Smooth muscle cell (in vitro differentiated cells): Measurements from ENCODE around the gene SULF2. TPM values are rescaled to one million over a fixed set of nuclear protein-coding genes. Genes with fewer than 3 reads are reported as not detected.

ENCODE experiments used
- DNase-seq: peaks from one replicate; lab custom pipeline; 2025; ENCODE audit not compliant: unreplicated experiment; lab: John Stamatoyannopoulos, UW
- H2AFZ ChIP-seq: fragments of 200-600 bp; sonication (generic); 2 replicates; pipeline ENCODE4 v1.6.0; 2016; ENCODE audit warnings: antibody characterized with exemption, low read depth, mild to moderate bottlenecking
- H3F3A ChIP-seq: fragments of 200-600 bp; sonication (generic); 2 replicates; pipeline ENCODE4 v1.6.0; 2017; ENCODE audit warnings: antibody characterized with exemption, low read depth
- H3K27ac ChIP-seq: fragments of 200-600 bp; sonication (generic); 2 replicates; pipeline ENCODE4 v1.5.1; 2016; ENCODE audit warnings: low read depth, mild to moderate bottlenecking
- H3K27me3 ChIP-seq: fragments of 200-600 bp; sonication (generic); 2 replicates; pipeline ENCODE4 v1.6.1; 2016; ENCODE audit warnings: low read depth, mild to moderate bottlenecking
- H3K36me3 ChIP-seq: fragments of 200-600 bp; sonication (generic); 2 replicates; pipeline ENCODE4 v1.5.1; 2016; ENCODE audit warnings: low read depth
- H3K4me1 ChIP-seq: fragments of 200-600 bp; sonication (generic); 2 replicates; pipeline ENCODE4 v1.5.1; 2016; ENCODE audit warnings: low read depth
- H3K4me2 ChIP-seq: fragments of 200-600 bp; sonication (generic); 2 replicates; pipeline ENCODE4 v1.6.0; 2016; ENCODE audit warnings: mild to moderate bottlenecking
- H3K4me3 ChIP-seq: fragments of 200-600 bp; sonication (generic); 2 replicates; pipeline ENCODE4 v1.5.1; 2016; ENCODE audit warnings: mild to moderate bottlenecking
- H3K79me2 ChIP-seq: fragments of 200-600 bp; sonication (generic); 2 replicates; pipeline ENCODE4 v1.6.0; 2016; ENCODE audit warnings: low read depth, mild to moderate bottlenecking
- H3K9ac ChIP-seq: fragments of 200-600 bp; sonication (generic); 2 replicates; pipeline ENCODE4 v1.6.0; 2016; ENCODE audit warnings: low read depth
- H3K9me3 ChIP-seq: fragments of 200-600 bp; sonication (generic); replicated peaks from 2 replicates; pipeline ENCODE4 v1.5.1; 2016; ENCODE audit warnings: low read depth
- H4K20me1 ChIP-seq: fragments of 200-600 bp; sonication (generic); 2 replicates; pipeline ENCODE4 v1.6.0; 2016; ENCODE audit warnings: low read depth
- WGBS: methylation state at CpG from one replicate; pipeline ENCODE4 v1.1.7; 2016; ENCODE audit warnings: low lambda C conversion rate; 5-methylcytosine and 5-hydroxymethylcytosine counted together
- polyA plus RNA-seq: library from polyadenylated mRNA; unstranded; fragments of >200 nt; fragmentation: Nextera tagmentation; extraction: Ambion mirVana; gene quantifications from 2 replicates; pipeline ENCODE4 v1.2.1, GENCODE V29; 2016
- total RNA-seq: library from RNA; depleted of rRNA; stranded (reverse); fragments of >200 nt; gene quantifications from 2 replicates; pipeline ENCODE4 v1.2.3, GENCODE V29; 2014
- TF ChIP-seq, protein P1 (sequence below): fragments of 200-600 bp; sonication (generic); IDR thresholded peaks from 2 replicates; pipeline ENCODE4 v1.5.1; 2017; ENCODE audit warnings: borderline replicate concordance, mild to moderate bottlenecking, antibody characterized with exemption; ENCODE audit not compliant: insufficient read depth, poor library complexity, severe bottlenecking

Gene SULF2
- total and polyA plus RNA-seq, 2 experiments from 2014 or later, result 109 to 144 TPM

DNA sequence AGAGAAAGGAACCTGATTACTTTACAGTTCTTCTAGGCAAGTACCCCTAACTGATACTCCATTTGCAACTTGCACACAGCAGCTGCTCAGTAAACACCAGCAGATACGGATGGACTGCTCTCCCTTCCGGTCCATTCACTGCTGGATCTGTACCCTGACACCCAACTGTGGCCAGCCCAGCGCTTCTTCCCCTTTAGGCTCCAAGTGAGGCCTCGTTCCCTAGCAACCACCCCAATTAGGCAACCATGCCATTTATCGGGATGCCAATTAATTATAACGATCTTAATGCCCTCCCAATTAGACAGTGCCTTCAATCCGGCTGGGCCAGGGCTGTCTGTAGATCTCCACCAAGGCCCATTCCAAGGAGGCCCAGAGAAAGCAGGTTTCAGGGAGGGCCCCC is 3.2 kb downstream of the SULF2 start:
- Histone ChIP-seq H3K4me3 (no peak overlapping the region), H3K9me3 (no peaks in the 10 kb centered on the region)

DNA sequence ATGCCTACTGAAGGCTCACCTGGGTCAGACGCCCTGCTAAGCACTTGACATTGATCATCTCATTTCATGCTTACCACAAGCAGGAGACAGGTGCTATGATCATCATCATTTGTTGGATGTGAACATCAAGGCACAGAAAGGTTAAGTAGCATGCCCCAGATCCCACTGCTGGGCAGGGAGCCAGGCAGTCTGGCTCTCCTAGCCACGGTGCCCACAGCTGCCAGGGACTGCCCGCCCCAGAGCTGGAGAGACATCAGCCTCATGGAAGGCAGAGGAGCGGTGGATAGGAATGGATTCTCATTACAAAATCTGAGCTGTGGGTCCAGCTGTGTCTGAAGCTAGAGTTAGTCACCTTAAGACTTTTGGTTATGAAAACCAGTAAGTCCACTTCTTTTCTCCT is 3.6 kb downstream of the SULF2 start:
- 92% methylated on average over 4 of the region's 4 CpGs for WGBS
- peaks cover 8% of the 10 kb centered on the region for H3K4me1 ChIP-seq
- no peak overlapping the region for H3K9ac ChIP-seq
- H2AFZ ChIP-seq, result no peak overlapping the region
- no peaks in the 10 kb centered on the region for H3K27me3 ChIP-seq
- H4K20me1 ChIP-seq, result peaks cover 71% of the 10 kb centered on the region
- DNase-seq, result no peak
- H3K36me3 ChIP-seq, result no peaks in the 10 kb centered on the region
- no peak overlapping the region for H3K27ac ChIP-seq
- no peaks in the 10 kb centered on the region for H3K9me3 ChIP-seq
- H3F3A ChIP-seq, result peaks cover 6% of the 10 kb centered on the region
- peaks cover 53% of the 10 kb centered on the region for H3K79me2 ChIP-seq
- no peak overlapping the region for H3K4me3 ChIP-seq
- H3K4me2 ChIP-seq, result no peak overlapping the region
- TF ChIP-seq, protein P1, sequence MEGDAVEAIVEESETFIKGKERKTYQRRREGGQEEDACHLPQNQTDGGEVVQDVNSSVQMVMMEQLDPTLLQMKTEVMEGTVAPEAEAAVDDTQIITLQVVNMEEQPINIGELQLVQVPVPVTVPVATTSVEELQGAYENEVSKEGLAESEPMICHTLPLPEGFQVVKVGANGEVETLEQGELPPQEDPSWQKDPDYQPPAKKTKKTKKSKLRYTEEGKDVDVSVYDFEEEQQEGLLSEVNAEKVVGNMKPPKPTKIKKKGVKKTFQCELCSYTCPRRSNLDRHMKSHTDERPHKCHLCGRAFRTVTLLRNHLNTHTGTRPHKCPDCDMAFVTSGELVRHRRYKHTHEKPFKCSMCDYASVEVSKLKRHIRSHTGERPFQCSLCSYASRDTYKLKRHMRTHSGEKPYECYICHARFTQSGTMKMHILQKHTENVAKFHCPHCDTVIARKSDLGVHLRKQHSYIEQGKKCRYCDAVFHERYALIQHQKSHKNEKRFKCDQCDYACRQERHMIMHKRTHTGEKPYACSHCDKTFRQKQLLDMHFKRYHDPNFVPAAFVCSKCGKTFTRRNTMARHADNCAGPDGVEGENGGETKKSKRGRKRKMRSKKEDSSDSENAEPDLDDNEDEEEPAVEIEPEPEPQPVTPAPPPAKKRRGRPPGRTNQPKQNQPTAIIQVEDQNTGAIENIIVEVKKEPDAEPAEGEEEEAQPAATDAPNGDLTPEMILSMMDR, result no peak

More for the DNA sequence above, 3.2 kb downstream of the SULF2 start:
- H4K20me1 ChIP-seq, result peaks cover 66% of the 10 kb centered on the region
- H3F3A ChIP-seq, result peaks cover 10% of the 10 kb centered on the region
- TF ChIP-seq, protein P1, result no peak
- no peak for DNase-seq
- H3K36me3 ChIP-seq, result no peaks in the 10 kb centered on the region
- no peak overlapping the region for H3K4me2 ChIP-seq
- no peak overlapping the region for H3K27ac ChIP-seq
- no peak overlapping the region for H3K9ac ChIP-seq
- H3K27me3 ChIP-seq, result no peaks in the 10 kb centered on the region
- H3K4me1 ChIP-seq, result peaks cover 8% of the 10 kb centered on the region
- WGBS, result 94% methylated on average over 7 of the region's 7 CpGs
- no peak overlapping the region for H2AFZ ChIP-seq
- H3K79me2 ChIP-seq, result peaks cover 49% of the 10 kb centered on the region

DNA sequence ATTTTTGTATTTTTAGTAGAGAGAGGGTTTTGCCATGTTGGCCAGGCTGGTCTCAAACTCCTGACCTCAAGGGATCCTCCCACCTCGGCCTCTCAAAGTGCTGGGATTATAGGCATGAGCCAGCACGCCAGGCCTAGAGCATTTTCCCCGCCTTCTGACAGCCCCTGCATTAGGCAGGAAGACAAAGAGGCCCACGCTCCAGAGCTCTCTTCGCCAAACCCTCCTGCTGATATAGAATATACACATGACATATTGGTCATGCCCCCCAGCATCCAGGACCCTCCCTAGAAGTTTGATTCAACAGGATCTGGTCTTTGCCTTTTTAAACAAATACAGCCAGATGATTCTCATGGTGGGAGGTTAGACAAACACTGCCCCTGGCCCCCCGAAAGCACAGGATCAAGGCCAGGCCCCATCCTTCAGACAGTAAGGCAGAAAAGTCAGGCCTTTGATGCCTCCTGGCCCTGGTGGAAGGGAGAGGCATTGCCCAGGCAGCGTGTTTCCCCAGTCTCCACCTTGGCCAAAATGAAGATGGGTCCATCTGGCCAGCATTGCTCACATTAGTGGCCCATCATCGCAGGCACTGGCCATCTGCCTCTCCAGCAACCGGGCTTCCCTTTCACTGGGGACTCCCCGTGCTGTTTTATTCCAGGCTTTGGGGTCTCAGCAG is 4.4 kb downstream of the SULF2 start:
- Histone ChIP-seq H3K4me1 (peaks cover 8% of the 10 kb centered on the region), H3K4me2 (no peak overlapping the region), H3F3A (peaks cover under 1% of the 10 kb centered on the region), H3K9ac (no peak overlapping the region), H3K9me3 (no peaks in the 10 kb centered on the region), H3K27ac (no peak overlapping the region), H3K79me2 (peaks cover 61% of the 10 kb centered on the region), H3K36me3 (no peaks in the 10 kb centered on the region), H4K20me1 (peaks cover 72% of the 10 kb centered on the region), H2AFZ (no peak overlapping the region), H3K27me3 (no peaks in the 10 kb centered on the region), H3K4me3 (no peak overlapping the region)
- DNase-seq, result no peak
- WGBS, result 77% methylated on average over 10 of the region's 10 CpGs
- TF ChIP-seq, protein P1, result no peak
